GM12878 (cell line): ENCODE data around the gene SV2A. TPM values are rescaled to one million over a fixed set of nuclear protein-coding genes. Genes with fewer than 3 reads are reported as not detected.

Source experiments
- ATAC-seq: fragments of 200-7000 bp; cut with Tn5 transposase; 3 replicates; pipeline ENCODE4 v1.9.1; 2020; ENCODE audit warnings: mild to moderate bottlenecking, moderate library complexity
- BruUV-seq: library from RNA; stranded (reverse); fragments of 400-500 nt; replicated peaks from 2 replicates; lab custom pipeline; 2021; lab: Mats Ljungman, UMichigan
- CTCF ChIA-PET: fragments of 300-600 bp; sonication (Branson Sonifier 250); formaldehyde crosslinking; extraction: SDS; loops from one replicate; lab custom pipeline; 2021; ENCODE audit warnings: inconsistent platforms; lab: Yijun Ruan, JAX
- POLR2A ChIA-PET: fragments of 350-600 bp; formaldehyde crosslinking; extraction: SDS; loops from one replicate; lab custom pipeline; 2021; ENCODE audit warnings: inconsistent platforms; lab: Charles Lee
- RAD21 ChIA-PET: fragments of 300-600 bp; sonication (Branson Sonifier 250); formaldehyde crosslinking; loops from one replicate; lab custom pipeline; 2023; ENCODE audit warnings: antibody characterized with exemption; ENCODE audit not compliant: unreplicated experiment; lab: Charles Lee
- SMC1A ChIA-PET: fragments of 300-600 bp; sonication (Branson Sonifier 250); formaldehyde crosslinking; loops from one replicate; lab custom pipeline; 2023; ENCODE audit not compliant: unreplicated experiment, uncharacterized antibody; lab: Charles Lee
- DNase-seq: peaks from one replicate; pipeline ENCODE4 v3.0.0-alpha.2; 2011; ENCODE audit warnings: low read depth, low spot score
- FAIRE-seq: peaks from 3 replicates; lab custom pipeline; 2011; peaks lifted over from hg19 to GRCh38; lab: Jason Lieb, UNC
- H2AFZ ChIP-seq: 2 replicates; pipeline ENCODE4 v1.6.0; 2011; ENCODE audit warnings: low read depth, low read length, control low read depth; ENCODE audit not compliant: control insufficient read depth
- H3K27ac ChIP-seq: 2 replicates; pipeline ENCODE4 v1.5.1; 2011; ENCODE audit warnings: control low read depth; ENCODE audit not compliant: control insufficient read depth, insufficient read depth
- H3K27me3 ChIP-seq, 2 experiments: replicated peaks in 1 of 2; 2 replicates each; pipeline versions ENCODE4 v1.6.0 to v1.6.1; 2011; ENCODE audit warnings: low read length in 1 of 2; ENCODE audit not compliant: control insufficient read depth in 2 of 2, insufficient read depth in 2 of 2
- H3K36me3 ChIP-seq, 2 experiments: 2 replicates each; pipeline ENCODE4 v1.5.1; 2011; ENCODE audit warnings: low read length in 1 of 2; ENCODE audit not compliant: control insufficient read depth in 2 of 2, insufficient read depth in 2 of 2
- H3K4me1 ChIP-seq: 2 replicates; pipeline ENCODE4 v1.6.1; 2011; ENCODE audit warnings: mild to moderate bottlenecking, low read length, moderate library complexity, mixed read lengths; ENCODE audit not compliant: control insufficient read depth, insufficient read depth
- H3K4me2 ChIP-seq: 2 replicates; pipeline ENCODE4 v1.6.0; 2011; ENCODE audit warnings: control low read depth; ENCODE audit not compliant: control insufficient read depth, insufficient read depth
- H3K4me3 ChIP-seq: fragments of 200-600 bp; sonication (generic); 2 replicates; pipeline ENCODE4 v1.5.1; 2016
- H3K79me2 ChIP-seq: 2 replicates; pipeline ENCODE4 v1.6.0; 2011; ENCODE audit warnings: low read length; ENCODE audit not compliant: control insufficient read depth, insufficient read depth
- H3K9ac ChIP-seq: 2 replicates; pipeline ENCODE4 v1.8.0; 2011; ENCODE audit warnings: low read length, control low read depth, mixed read lengths; ENCODE audit not compliant: control insufficient read depth, insufficient read depth
- H3K9me3 ChIP-seq: replicated peaks from 3 replicates; pipeline ENCODE4 v1.5.1; 2011; ENCODE audit warnings: mild to moderate bottlenecking, low read length; ENCODE audit not compliant: control insufficient read depth, insufficient read depth
- H4K20me1 ChIP-seq: 2 replicates; pipeline ENCODE4 v1.6.0; 2011; ENCODE audit not compliant: control insufficient read depth, insufficient read depth
- BACH1 ChIP-seq: fragments of 450-650 bp; IDR thresholded peaks from 2 replicates; pipeline ENCODE4 v1.6.1; 2017; ENCODE audit warnings: mild to moderate bottlenecking, borderline replicate concordance
- FOXK2 ChIP-seq: fragments of 450-650 bp; IDR thresholded peaks from 2 replicates; pipeline ENCODE4 v1.6.1; 2017; ENCODE audit warnings: mild to moderate bottlenecking, moderate library complexity
- IKZF2 ChIP-seq, 2 experiments: fragments of 450-650 bp; IDR thresholded peaks; 2 replicates each; pipeline ENCODE4 v1.6.1; 2017; ENCODE audit warnings: mild to moderate bottlenecking in 2 of 2, moderate library complexity in 2 of 2
- IRF4 ChIP-seq: IDR thresholded peaks from 2 replicates; pipeline ENCODE4 v1.6.1; 2011; ENCODE audit warnings: low read depth, low read length
- NFYB ChIP-seq: IDR thresholded peaks from 2 replicates; pipeline ENCODE4 v1.6.1; 2011; ENCODE audit warnings: low read depth, mild to moderate bottlenecking, low read length, improper control_type of control experiment, moderate library complexity; ENCODE audit not compliant: insufficient read depth
- RAD21 ChIP-seq: IDR thresholded peaks from 2 replicates; pipeline ENCODE4 v1.6.1; 2011; ENCODE audit warnings: mild to moderate bottlenecking, low read depth, low read length, moderate library complexity; ENCODE audit not compliant: insufficient read depth
- RBBP5 ChIP-seq: fragments of 200-600 bp; sonication (generic); conservative IDR thresholded peaks from 2 replicates; pipeline ENCODE4 v1.6.1; 2016
- TARDBP ChIP-seq: IDR thresholded peaks from 2 replicates; pipeline ENCODE4 v1.6.1; 2016; ENCODE audit warnings: borderline replicate concordance
- TCF3 ChIP-seq: IDR thresholded peaks from 2 replicates; pipeline ENCODE4 v1.6.1; 2012; ENCODE audit warnings: low read depth, mild to moderate bottlenecking, low read length, borderline replicate concordance; ENCODE audit not compliant: insufficient read depth
- ZBED1 ChIP-seq: IDR thresholded peaks from 2 replicates; pipeline ENCODE4 v1.6.1; 2016; ENCODE audit warnings: borderline replicate concordance
- ZNF207 ChIP-seq: fragments of 450-650 bp; IDR thresholded peaks from 2 replicates; pipeline ENCODE4 v1.6.1; 2014; ENCODE audit warnings: antibody characterized with exemption, mild to moderate bottlenecking, borderline replicate concordance
- WGBS: methylation state at CpG from one replicate; pipeline ENCODE4 v1.1.6; 2016; ENCODE audit warnings: low lambda C conversion rate; ENCODE audit not compliant: insufficient replicate concordance, insufficient coverage; ENCODE audit errors: missing lambda C conversion rate; 5-methylcytosine and 5-hydroxymethylcytosine counted together
- in situ Hi-C: fragments of 300-500 bp; cut with MboI; formaldehyde crosslinking; loops from 9 replicates; pipeline ENCODE4 v1.14.3; 2018; ENCODE audit warnings: mixed read lengths
- intact Hi-C: fragments of 100-400 bp; cut with micrococcal nuclease; formaldehyde crosslinking; loops from one replicate; pipeline ENCODE4 v1.14.2; 2022; ENCODE audit not compliant: unreplicated experiment
- polyA plus RNA-seq, 11 experiments: library from polyadenylated mRNA; depleted of rRNA in 4 of 11; unstranded in 6 of 11; stranded (reverse) in 5 of 11; fragments of >200 nt; fragmentation: Nextera tagmentation in 4 of 11; fragmentation: Illumina TruSeq in 1 of 11; extraction: Ambion mirVana in 4 of 11; extraction: Trizol in 1 of 11; gene quantifications; 1 replicate in 1 of 11; 2 replicates in 10 of 11; pipeline versions ENCODE4 v1.2.1 to v1.2.3, GENCODE V29; 2011 to 2016; ENCODE audit warnings: inconsistent platforms in 2 of 11, missing spikeins in 2 of 11, low read depth in 1 of 11
- total RNA-seq, 4 experiments: library from RNA; depleted of rRNA in 3 of 4; stranded (reverse); fragments of >200 nt in 3 of 4; fragmentation: Illumina TruSeq in 1 of 4; extraction: Trizol in 1 of 4; gene quantifications; 2 replicates each; pipeline versions ENCODE4 v1.2.1 to v1.2.3, GENCODE V29; 2013 to 2021
- TF ChIP-seq, protein P1 (sequence below): fragments of 450-650 bp; IDR thresholded peaks from 2 replicates; pipeline ENCODE4 v1.6.1; 2017; ENCODE audit warnings: mild to moderate bottlenecking
- TF ChIP-seq, protein P2 (sequence below): IDR thresholded peaks from 2 replicates; pipeline ENCODE4 v1.6.1; 2011; ENCODE audit warnings: low read depth, mild to moderate bottlenecking, low read length, moderate library complexity, borderline replicate concordance; ENCODE audit errors: extremely low read depth

SV2A gene
- total and polyA plus RNA-seq, 10 of the 15 experiments (the other 5 are each of a cell fraction or from before 2014, with no cell fraction given), result 0.39 to 11.6 (median 5.4) TPM

DNA sequence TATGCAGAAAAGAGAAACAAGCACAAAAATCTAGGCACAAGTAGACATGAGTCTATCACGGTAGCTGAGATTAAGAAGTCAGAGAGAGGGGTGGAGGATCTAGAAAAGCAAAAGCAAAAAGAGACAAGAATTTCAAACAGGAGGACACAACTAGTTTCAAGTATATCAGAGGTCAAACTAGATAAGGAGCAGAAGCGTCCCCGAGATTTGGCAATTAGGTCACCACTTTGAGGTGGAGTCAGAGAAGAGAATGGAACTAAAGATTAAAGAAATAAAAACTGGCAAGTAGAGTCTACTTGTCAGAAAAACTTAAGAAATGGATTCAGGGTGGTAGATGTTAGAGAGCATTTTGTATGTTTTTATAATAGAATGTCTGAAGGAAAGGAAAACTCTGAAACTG lies 7.7 kb upstream of the SV2A start:
- H3K9ac ChIP-seq, result no peak overlapping the region
- ATAC-seq (no peak), DNase-seq (no peak), FAIRE-seq (no peak)
- no peaks in the 10 kb centered on the region for H3K9me3 ChIP-seq
- no peak overlapping the region for H3K27ac ChIP-seq
- ChIA-PET RAD21 (no interaction called here), POLR2A (no interaction called here), CTCF (interaction anchor here (1.0 to 2.1 kb wide), 3 partner anchors 37 to 41 kb away, joined by 3 to 6 read pairs (median 4); no protein-coding TSS in a partner anchor), SMC1A (no interaction called here)
- no peaks in the 10 kb centered on the region for H3K27me3 ChIP-seq
- WGBS, result 99% methylated on average over 3 of the region's 3 CpGs
- H3K4me3 ChIP-seq, result no peak overlapping the region
- no TSS peak for BruUV-seq
- H3K79me2 ChIP-seq, result peaks cover 28% of the 10 kb centered on the region
- intact Hi-C loops (no loop called here), in situ Hi-C loops (no loop called here)
- TF ChIP-seq IRF4, result no peak
- TF ChIP-seq RAD21, result no peak
- TF ChIP-seq ZNF207, result no peak
- no peak for TF ChIP-seq IKZF2 (IDR thresholded peaks at IDR 0.05)
- TF ChIP-seq, protein P1, sequence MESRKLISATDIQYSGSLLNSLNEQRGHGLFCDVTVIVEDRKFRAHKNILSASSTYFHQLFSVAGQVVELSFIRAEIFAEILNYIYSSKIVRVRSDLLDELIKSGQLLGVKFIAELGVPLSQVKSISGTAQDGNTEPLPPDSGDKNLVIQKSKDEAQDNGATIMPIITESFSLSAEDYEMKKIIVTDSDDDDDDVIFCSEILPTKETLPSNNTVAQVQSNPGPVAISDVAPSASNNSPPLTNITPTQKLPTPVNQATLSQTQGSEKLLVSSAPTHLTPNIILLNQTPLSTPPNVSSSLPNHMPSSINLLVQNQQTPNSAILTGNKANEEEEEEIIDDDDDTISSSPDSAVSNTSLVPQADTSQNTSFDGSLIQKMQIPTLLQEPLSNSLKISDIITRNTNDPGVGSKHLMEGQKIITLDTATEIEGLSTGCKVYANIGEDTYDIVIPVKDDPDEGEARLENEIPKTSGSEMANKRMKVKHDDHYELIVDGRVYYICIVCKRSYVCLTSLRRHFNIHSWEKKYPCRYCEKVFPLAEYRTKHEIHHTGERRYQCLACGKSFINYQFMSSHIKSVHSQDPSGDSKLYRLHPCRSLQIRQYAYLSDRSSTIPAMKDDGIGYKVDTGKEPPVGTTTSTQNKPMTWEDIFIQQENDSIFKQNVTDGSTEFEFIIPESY, result no peak
- no peak for TF ChIP-seq ZBED1
- TF ChIP-seq, protein P2, sequence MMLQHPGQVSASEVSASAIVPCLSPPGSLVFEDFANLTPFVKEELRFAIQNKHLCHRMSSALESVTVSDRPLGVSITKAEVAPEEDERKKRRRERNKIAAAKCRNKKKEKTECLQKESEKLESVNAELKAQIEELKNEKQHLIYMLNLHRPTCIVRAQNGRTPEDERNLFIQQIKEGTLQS, result no peak
- TF ChIP-seq NFYB, result no peak
- TF ChIP-seq TCF3, result no peak
- TF ChIP-seq FOXK2, result no peak
- no peak for TF ChIP-seq RBBP5
- TF ChIP-seq TARDBP, result no peak
- TF ChIP-seq BACH1, result no peak
- peaks cover 7 to 11% of the 10 kb centered on the region in 2 experiments for H3K36me3 ChIP-seq
- H3K4me2 ChIP-seq, result peak overlapping the region; percentile 47; the same call in 1 of the 2 replicates
- peaks cover 10% of the 10 kb centered on the region for H3K4me1 ChIP-seq
- no peak overlapping the region for H2AFZ ChIP-seq
- no peaks in the 10 kb centered on the region for H4K20me1 ChIP-seq
